Ectodermal cell (in vitro differentiated cells): ENCODE results near the gene CCDC69.
"Not testable (repeated sequence)": the region's sequence is repeated elsewhere in the genome, so short reads cannot be mapped to it uniquely, and the experiment has no call there.

Experiments
- H3K27ac ChIP-seq: 2 replicates; pipeline ENCODE4 v1.7.0; 2013; ENCODE audit warnings: mild to moderate bottlenecking, low read depth, low read length; ENCODE audit not compliant: insufficient read depth, poor library complexity, severe bottlenecking
- H3K27me3 ChIP-seq: 2 replicates; pipeline ENCODE4 v1.7.0; 2013; ENCODE audit warnings: mild to moderate bottlenecking, low read length; ENCODE audit not compliant: insufficient read depth, control insufficient read depth, poor library complexity, severe bottlenecking
- H3K36me3 ChIP-seq: one replicate; pipeline ENCODE4 v1.7.0; 2013; ENCODE audit warnings: low read length; ENCODE audit not compliant: control insufficient read depth, insufficient read depth
- H3K4me1 ChIP-seq: one replicate; pipeline ENCODE4 v1.7.0; 2013; ENCODE audit warnings: low read length; ENCODE audit not compliant: control insufficient read depth, insufficient read depth
- H3K4me3 ChIP-seq: 2 replicates; pipeline ENCODE4 v1.7.0; 2013; ENCODE audit warnings: low read depth, low read length, control low read depth; ENCODE audit not compliant: insufficient read depth
- H3K9me3 ChIP-seq: 2 replicates; pipeline ENCODE4 v1.7.0; 2013; ENCODE audit warnings: mild to moderate bottlenecking, low read length, moderate library complexity; ENCODE audit not compliant: control insufficient read depth
- WGBS, 2 experiments: methylation state at CpG; one replicate each; pipeline ENCODE4 v1.1.7; 2013; ENCODE audit warnings: missing lambda C conversion rate in 2 of 2; 5-methylcytosine and 5-hydroxymethylcytosine counted together

The CCDC69 gene

GRCh38 chr5:151182524-151182900, 41.4 kb downstream of the CCDC69 start:
- no peaks in the 10 kb centered on the region for H3K9me3 ChIP-seq
- no peak overlapping the region for H3K27ac ChIP-seq
- H3K36me3 ChIP-seq, result no peaks in the 10 kb centered on the region
- 94% methylated on average over 4 of the region's 4 CpGs for WGBS, 2 experiments
- H3K4me3 ChIP-seq, result no peak overlapping the region
- no peaks in the 10 kb centered on the region for H3K4me1 ChIP-seq
- H3K27me3 ChIP-seq, result no peaks in the 10 kb centered on the region

- no peak overlapping the region for H3K4me3 ChIP-seq
- WGBS, 2 experiments, result 85 to 89% methylated on average over 4 of the region's 4 CpGs
- H3K4me1 ChIP-seq, result no peaks in the 10 kb centered on the region
- H3K36me3 ChIP-seq, result no peaks in the 10 kb centered on the region
- no peaks in the 10 kb centered on the region for H3K27me3 ChIP-seq
- H3K9me3 ChIP-seq, result no peaks in the 10 kb centered on the region
- no peak overlapping the region for H3K27ac ChIP-seq
Observed at GRCh38 chr5:151181818-151182523, 41.9 kb downstream of the CCDC69 start.

DNA sequence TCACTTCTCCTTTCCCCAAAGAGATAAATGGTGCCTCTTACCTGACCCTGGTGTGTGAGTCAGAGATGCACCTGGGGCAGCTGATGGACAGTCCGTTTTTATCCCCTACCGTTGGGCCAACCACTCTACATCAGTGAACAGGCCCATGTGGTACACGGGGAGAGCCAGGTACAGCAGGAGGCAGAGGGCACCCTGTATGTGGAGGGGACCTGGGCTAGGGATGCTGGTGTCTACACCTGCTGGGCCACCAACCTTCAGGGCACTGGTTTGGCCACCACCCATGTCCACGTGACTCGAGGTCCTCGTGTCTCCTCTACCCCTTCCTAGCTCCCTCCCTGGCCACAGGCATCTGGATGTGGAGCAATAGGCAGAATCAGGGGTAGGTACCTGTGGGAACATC, 43.6 kb downstream of the CCDC69 start:
- H3K4me3 ChIP-seq, result no peak overlapping the region
- WGBS, 2 experiments, result 94% methylated on average over 6 of the region's 6 CpGs
- no peaks in the 10 kb centered on the region for H3K9me3 ChIP-seq
- H3K4me1 ChIP-seq, result no peaks in the 10 kb centered on the region
- no peaks in the 10 kb centered on the region for H3K36me3 ChIP-seq
- H3K27me3 ChIP-seq, result no peaks in the 10 kb centered on the region
- no peak overlapping the region for H3K27ac ChIP-seq

GRCh38 chr5:151179489-151179840, 44.4 kb downstream of the CCDC69 start:
- Histone ChIP-seq H3K36me3 (no peaks in the 10 kb centered on the region), H3K27ac (no peak overlapping the region), H3K9me3 (no peaks in the 10 kb centered on the region), H3K4me1 (no peaks in the 10 kb centered on the region), H3K27me3 (no peaks in the 10 kb centered on the region), H3K4me3 (no peak overlapping the region)
- WGBS, 2 experiments, result 89 to 95% methylated on average over 4 of the region's 4 CpGs

GRCh38 chr5:151178777-151179488, 45.0 kb downstream of the CCDC69 start:
- 95 to 98% methylated on average over 5 of the region's 5 CpGs for WGBS, 2 experiments
- Histone ChIP-seq H3K27ac (no peak overlapping the region), H3K4me1 (no peaks in the 10 kb centered on the region), H3K9me3 (no peaks in the 10 kb centered on the region), H3K4me3 (no peak overlapping the region), H3K36me3 (no peaks in the 10 kb centered on the region), H3K27me3 (no peaks in the 10 kb centered on the region)

GRCh38 chr5:151178372-151178771, 45.5 kb downstream of the CCDC69 start:
- H3K4me3 ChIP-seq, result no peak overlapping the region
- no peak overlapping the region for H3K27ac ChIP-seq
- H3K27me3 ChIP-seq, result no peaks in the 10 kb centered on the region
- no peaks in the 10 kb centered on the region for H3K4me1 ChIP-seq
- H3K36me3 ChIP-seq, result no peaks in the 10 kb centered on the region
- WGBS, 2 experiments, result 92 to 100% methylated on average over 1 of the region's 1 CpG
- no peaks in the 10 kb centered on the region for H3K9me3 ChIP-seq

DNA sequence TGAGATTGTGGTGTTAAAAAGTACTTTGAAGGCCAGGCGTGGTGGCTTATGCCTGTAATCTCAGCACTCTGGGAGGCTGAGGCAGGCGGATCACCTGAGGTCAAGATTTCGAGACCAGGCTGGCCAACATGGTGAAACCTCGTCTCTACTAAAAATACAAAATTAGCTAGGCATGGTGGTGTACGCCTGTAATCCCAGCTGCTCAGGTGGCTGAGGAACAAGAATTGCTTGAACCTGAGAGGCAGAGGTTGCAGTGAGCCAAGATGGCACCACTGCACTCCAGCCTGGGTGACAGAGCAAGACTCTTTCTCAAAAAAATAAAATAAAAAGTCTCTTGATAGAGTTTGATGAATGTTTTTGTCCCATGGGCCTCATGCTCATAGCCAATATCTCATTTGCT, 47.6 kb downstream of the CCDC69 start:
- not testable (repeated sequence) for H3K4me1 ChIP-seq, H3K9me3 ChIP-seq, H3K27ac ChIP-seq, H3K27me3 ChIP-seq, H3K4me3 ChIP-seq, H3K36me3 ChIP-seq
- 94% methylated on average over 5 of the region's 5 CpGs for WGBS, 2 experiments

- no peaks in the 10 kb centered on the region for H3K9me3 ChIP-seq
Observed at GRCh38 chr5:151174612-151175101, 49.2 kb downstream of the CCDC69 start.

DNA sequence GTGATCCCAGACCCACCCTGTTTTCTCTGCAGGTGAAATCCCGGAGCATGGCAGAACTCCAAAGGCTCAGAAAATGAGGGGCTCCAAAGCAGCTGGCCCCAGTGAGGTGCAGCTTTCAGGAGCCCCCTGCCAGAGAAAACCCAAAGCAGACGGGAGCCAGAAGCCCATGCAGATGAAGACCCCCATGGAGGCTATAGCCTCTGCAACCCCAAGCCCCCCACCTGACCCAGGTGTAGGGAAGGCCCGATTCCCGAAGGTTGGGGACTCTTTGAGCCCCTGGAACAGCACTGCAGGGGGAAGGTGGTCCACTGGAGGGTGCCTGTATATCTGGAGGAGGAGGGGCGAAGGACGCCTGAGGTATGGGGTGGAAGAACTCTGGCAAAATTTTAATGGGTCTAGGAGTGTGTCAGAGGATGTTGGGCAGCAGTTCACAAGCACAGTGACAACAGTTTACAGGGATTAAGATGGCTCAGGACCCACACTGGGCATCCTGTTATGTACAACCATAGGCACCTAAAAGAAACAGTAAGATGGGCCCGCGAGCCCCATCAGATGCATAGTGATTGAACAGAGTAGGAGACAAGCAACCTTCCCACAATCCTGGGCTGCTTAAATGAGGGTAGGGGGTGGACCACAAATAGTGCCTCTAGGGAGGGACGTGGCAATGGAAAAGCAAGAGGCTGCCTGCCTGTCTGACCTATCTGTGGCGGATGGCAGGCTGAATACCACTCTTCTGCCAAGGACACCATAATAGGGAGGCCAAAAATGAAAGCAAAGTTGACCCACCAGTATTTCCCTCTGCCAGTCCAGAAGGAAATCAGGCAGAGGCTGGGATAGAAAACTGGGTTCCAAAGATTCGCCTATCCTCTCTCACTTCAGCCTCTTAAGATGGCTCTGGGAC, 49.9 kb downstream of the CCDC69 start:
- no peak overlapping the region for H3K27ac ChIP-seq
- 90 to 93% methylated on average over 11 of the region's 11 CpGs for WGBS, 2 experiments
- H3K4me1 ChIP-seq, result no peaks in the 10 kb centered on the region

More at GRCh38 chr5:151174612-151175101, 49.2 kb downstream of the CCDC69 start:
- H3K4me1 ChIP-seq, result no peaks in the 10 kb centered on the region
- no peak overlapping the region for H3K27ac ChIP-seq
- no peak overlapping the region for H3K4me3 ChIP-seq
- H3K36me3 ChIP-seq, result no peaks in the 10 kb centered on the region
- H3K27me3 ChIP-seq, result no peaks in the 10 kb centered on the region
- WGBS, 2 experiments, result 89 to 90% methylated on average over 15 of the region's 15 CpGs

GRCh38 chr5:151171529-151171928, 52.4 kb downstream of the CCDC69 start:
- H3K36me3 ChIP-seq, result no peaks in the 10 kb centered on the region
- H3K9me3 ChIP-seq, result no peaks in the 10 kb centered on the region
- no peaks in the 10 kb centered on the region for H3K4me1 ChIP-seq
- no peak overlapping the region for H3K4me3 ChIP-seq
- WGBS, 2 experiments, result 74 to 77% methylated on average over 1 of the region's 1 CpG
- H3K27me3 ChIP-seq, result no peaks in the 10 kb centered on the region
- H3K27ac ChIP-seq, result no peak overlapping the region

More for the DNA sequence above, 49.9 kb downstream of the CCDC69 start:
- no peaks in the 10 kb centered on the region for H3K27me3 ChIP-seq
- H3K4me3 ChIP-seq, result no peak overlapping the region
- H3K9me3 ChIP-seq, result no peaks in the 10 kb centered on the region
- no peaks in the 10 kb centered on the region for H3K36me3 ChIP-seq
